HEK293T (cell line): ENCODE results near the gene MDH1.

Experiments
- FOXM1 ChIP-seq: fragments of 450-650 bp; IDR thresholded peaks from 2 replicates; pipeline ENCODE4 v1.6.1; 2017; ENCODE audit warnings: mild to moderate bottlenecking, borderline replicate concordance
- HDGF ChIP-seq: fragments of 450-650 bp; IDR thresholded peaks from 2 replicates; pipeline ENCODE4 v1.6.1; 2017; ENCODE audit warnings: antibody characterized with exemption, borderline replicate concordance

- TF ChIP-seq HDGF (no peak), FOXM1 (no peak)
Observed at GRCh38 chr2:63553049-63553448, 35.7 kb upstream of the MDH1 start.
